SU-DHL-6 (cell line): ENCODE results near the gene AOAH.

ENCODE experiments used
- H2AFZ ChIP-seq: fragments of 200-600 bp; sonication (generic); 2 replicates; pipeline ENCODE4 v1.6.1; 2014; ENCODE audit warnings: low read depth, mild to moderate bottlenecking, moderate library complexity, mixed read lengths, antibody characterized with exemption, low read length; ENCODE audit not compliant: severe bottlenecking
- H3F3A ChIP-seq: fragments of 200-600 bp; shearing (Covaris generic); 2 replicates; pipeline ENCODE4 v1.6.0; 2016; ENCODE audit warnings: antibody characterized with exemption, mild to moderate bottlenecking; ENCODE audit not compliant: insufficient read depth
- H3K27ac ChIP-seq: fragments of 200-600 bp; sonication (generic); 2 replicates; pipeline ENCODE4 v1.5.1; 2016; ENCODE audit warnings: low read depth, mild to moderate bottlenecking, low read length, moderate library complexity, mixed read lengths
- H3K27me3 ChIP-seq: fragments of 200-600 bp; sonication (generic), shearing (Covaris generic); 2 replicates; pipeline ENCODE4 v1.6.0; 2014; ENCODE audit warnings: mild to moderate bottlenecking, low read length
- H3K36me3 ChIP-seq: fragments of 200-600 bp; sonication (generic); 2 replicates; pipeline ENCODE4 v1.6.1; 2014; ENCODE audit warnings: mild to moderate bottlenecking, low read length, mixed read lengths
- H3K4me2 ChIP-seq: fragments of 300-600, 200-600 bp; shearing (Covaris generic), sonication (generic); 2 replicates; pipeline ENCODE4 v1.6.0; 2014; ENCODE audit warnings: low read length, low read depth, mild to moderate bottlenecking; ENCODE audit not compliant: poor library complexity, severe bottlenecking
- H3K4me3 ChIP-seq: fragments of 200-600 bp; sonication (generic); 2 replicates; pipeline ENCODE4 v1.5.1; 2014; ENCODE audit warnings: antibody characterized with exemption, low read length, mild to moderate bottlenecking, mixed read lengths; ENCODE audit not compliant: insufficient read depth, poor library complexity, severe bottlenecking
- H3K79me2 ChIP-seq: fragments of 200-600 bp; sonication (generic); 2 replicates; pipeline ENCODE4 v1.6.1; 2014; ENCODE audit warnings: mild to moderate bottlenecking, low read length, moderate library complexity; ENCODE audit not compliant: insufficient read depth
- H3K9ac ChIP-seq: fragments of 200-600 bp; sonication (generic); 2 replicates; pipeline ENCODE4 v1.7.0; 2014; ENCODE audit warnings: mild to moderate bottlenecking, low read length
- H3K9me2 ChIP-seq: fragments of 200-600 bp; sonication (generic); replicated peaks from 2 replicates; pipeline ENCODE4 v1.6.1; 2014; ENCODE audit warnings: low read length; ENCODE audit not compliant: insufficient read depth
- H3K9me3 ChIP-seq: fragments of 200-600 bp; sonication (generic); 2 replicates; pipeline ENCODE4 v1.6.1; 2014; ENCODE audit warnings: low read length, mixed read lengths; ENCODE audit not compliant: insufficient read depth
- H4K20me1 ChIP-seq: fragments of 200-600 bp; sonication (generic); 2 replicates; pipeline ENCODE4 v1.6.1; 2014; ENCODE audit warnings: low read depth, mild to moderate bottlenecking, antibody characterized with exemption, low read length, moderate library complexity, mixed read lengths
- CTCF ChIP-seq: fragments of 200-600 bp; sonication (generic); IDR thresholded peaks from one replicate; pipeline ENCODE4 v1.5.1; 2017; ENCODE audit warnings: antibody characterized with exemption, mild to moderate bottlenecking, low read length, moderate library complexity; ENCODE audit not compliant: insufficient read depth, poor library complexity, severe bottlenecking
- EZH2phosphoT487 ChIP-seq: fragments of 200-600 bp; sonication (generic), shearing (Covaris generic); conservative IDR thresholded peaks from 2 replicates; pipeline ENCODE4 v1.6.1; 2018; ENCODE audit warnings: mild to moderate bottlenecking, antibody characterized with exemption, low read length, moderate library complexity, mixed read lengths

AOAH gene

GRCh38 chr7:36723951-36724664 is at the start of gene AOAH:
TSS of gene AOAH (minus strand) at chr7:36724494. CDS start at chr7:36724148, 346 bp downstream.
- no peak within 1 kb of the TSS for H3K9ac ChIP-seq
- no peak within 1 kb of the TSS for H3K27ac ChIP-seq
- no peaks in the 10 kb centered on the region for H3K9me3 ChIP-seq
- H3K36me3 ChIP-seq: no peaks in the 10 kb centered on the region
- TF ChIP-seq CTCF: no peak
- no peak for TF ChIP-seq EZH2phosphoT487
- H3K79me2 ChIP-seq: no peaks in the 10 kb centered on the region
- H3K9me2 ChIP-seq: no peaks in the 10 kb centered on the region
- no peaks in the 10 kb centered on the region for H3K27me3 ChIP-seq
- no peak within 1 kb of the TSS for H3K4me2 ChIP-seq
- H3K4me3 ChIP-seq: no peak within 1 kb of the TSS
- H4K20me1 ChIP-seq: no peaks in the 10 kb centered on the region
- H3F3A ChIP-seq: no peaks in the 10 kb centered on the region
- no peak within 1 kb of the TSS for H2AFZ ChIP-seq

GRCh38 chr7:36766451-36766850 is 42.2 kb upstream of the AOAH start:
- Histone ChIP-seq H3K27me3 (no peaks in the 10 kb centered on the region), H2AFZ (no peak overlapping the region), H3K4me2 (no peak overlapping the region), H3F3A (no peaks in the 10 kb centered on the region), H3K27ac (no peak overlapping the region), H3K36me3 (no peaks in the 10 kb centered on the region), H4K20me1 (no peaks in the 10 kb centered on the region), H3K4me3 (no peak overlapping the region), H3K9me3 (no peaks in the 10 kb centered on the region), H3K9me2 (no peaks in the 10 kb centered on the region), H3K79me2 (no peaks in the 10 kb centered on the region), H3K9ac (no peak overlapping the region)
- no peak for TF ChIP-seq CTCF
- TF ChIP-seq EZH2phosphoT487: no peak

- H3K79me2 ChIP-seq: no peaks in the 10 kb centered on the region
- no peak overlapping the region for H3K4me2 ChIP-seq
- H3K4me3 ChIP-seq: no peak overlapping the region
- no peaks in the 10 kb centered on the region for H3F3A ChIP-seq
- no peaks in the 10 kb centered on the region for H4K20me1 ChIP-seq
- no peaks in the 10 kb centered on the region for H3K27me3 ChIP-seq
- TF ChIP-seq EZH2phosphoT487 (no peak), CTCF (no peak)
- H3K9me3 ChIP-seq: no peaks in the 10 kb centered on the region
- H3K9ac ChIP-seq: no peak overlapping the region
- H2AFZ ChIP-seq: no peak overlapping the region
- H3K27ac ChIP-seq: no peak overlapping the region
- H3K9me2 ChIP-seq: no peaks in the 10 kb centered on the region
- no peaks in the 10 kb centered on the region for H3K36me3 ChIP-seq
Measured at GRCh38 chr7:36765605-36766004, 41.3 kb upstream of the AOAH start.
